CD4-positive, alpha-beta T cell treated with Interleukin-6 at 100 ng/mL for 8 hours (primary cell): Measurements from ENCODE around the gene ZNF853.
"Not testable (repeated sequence)": the region's sequence is repeated elsewhere in the genome, so short reads cannot be mapped to it uniquely, and the experiment has no call there.

Experiments
- DNase-seq: peaks from one replicate; pipeline ENCODE4 v3.0.0-alpha.2; 2020; ENCODE audit warnings: mixed read lengths, low spot score

ZNF853 gene

GRCh38 chr7:6606866-6607583 is 8.4 kb upstream of the ZNF853 start:
- DNase-seq, result no peak

DNA sequence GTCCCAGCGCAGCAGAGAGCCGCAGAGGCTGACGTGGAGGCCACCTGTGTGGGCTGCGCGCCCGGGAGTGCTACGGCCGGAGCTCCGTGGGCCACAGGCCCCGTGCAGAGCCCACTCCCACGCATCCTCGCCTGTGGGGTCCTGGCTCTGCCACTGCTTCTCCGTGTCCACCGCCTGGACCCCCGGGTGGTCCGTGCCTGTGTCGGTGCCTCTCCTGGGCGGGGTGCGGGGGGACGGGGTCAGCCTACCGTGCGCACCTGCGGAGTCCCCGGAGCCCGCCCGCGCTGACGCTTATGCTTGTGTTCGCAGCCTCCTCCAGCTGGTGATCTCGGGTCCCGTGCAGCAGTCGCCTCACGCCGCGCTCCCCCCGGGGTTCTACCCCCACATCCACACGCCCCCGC is 7.8 kb upstream of the ZNF853 start:
- no peak for DNase-seq

GRCh38 chr7:6608081-6608480 is 7.3 kb upstream of the ZNF853 start:
- no peak for DNase-seq

DNA sequence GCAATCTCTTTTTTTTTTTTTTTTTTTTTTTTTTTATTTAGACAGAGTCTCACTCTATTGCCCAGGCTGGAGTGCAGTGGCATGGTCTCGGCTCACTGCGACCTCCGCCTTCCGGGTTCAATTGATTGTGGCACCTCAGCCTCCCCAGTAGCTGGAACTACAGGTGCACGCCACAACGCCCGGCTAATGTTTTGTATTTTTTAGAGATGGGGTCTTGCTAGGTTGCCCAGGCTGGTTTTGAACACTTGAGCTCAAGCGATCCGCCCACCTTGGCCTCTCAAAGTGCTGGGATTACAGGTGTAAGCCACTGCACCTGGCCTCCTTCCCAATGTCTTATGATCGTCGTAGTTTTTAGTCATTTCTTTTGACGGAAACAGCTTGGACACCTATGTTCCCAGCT is 6.6 kb upstream of the ZNF853 start:
- DNase-seq, result no peak

- no peak for DNase-seq
Observed at GRCh38 chr7:6612819-6613218, 2.6 kb upstream of the ZNF853 start.

- no peak for DNase-seq
Observed at GRCh38 chr7:6613706-6614105, 1.7 kb upstream of the ZNF853 start.

DNA sequence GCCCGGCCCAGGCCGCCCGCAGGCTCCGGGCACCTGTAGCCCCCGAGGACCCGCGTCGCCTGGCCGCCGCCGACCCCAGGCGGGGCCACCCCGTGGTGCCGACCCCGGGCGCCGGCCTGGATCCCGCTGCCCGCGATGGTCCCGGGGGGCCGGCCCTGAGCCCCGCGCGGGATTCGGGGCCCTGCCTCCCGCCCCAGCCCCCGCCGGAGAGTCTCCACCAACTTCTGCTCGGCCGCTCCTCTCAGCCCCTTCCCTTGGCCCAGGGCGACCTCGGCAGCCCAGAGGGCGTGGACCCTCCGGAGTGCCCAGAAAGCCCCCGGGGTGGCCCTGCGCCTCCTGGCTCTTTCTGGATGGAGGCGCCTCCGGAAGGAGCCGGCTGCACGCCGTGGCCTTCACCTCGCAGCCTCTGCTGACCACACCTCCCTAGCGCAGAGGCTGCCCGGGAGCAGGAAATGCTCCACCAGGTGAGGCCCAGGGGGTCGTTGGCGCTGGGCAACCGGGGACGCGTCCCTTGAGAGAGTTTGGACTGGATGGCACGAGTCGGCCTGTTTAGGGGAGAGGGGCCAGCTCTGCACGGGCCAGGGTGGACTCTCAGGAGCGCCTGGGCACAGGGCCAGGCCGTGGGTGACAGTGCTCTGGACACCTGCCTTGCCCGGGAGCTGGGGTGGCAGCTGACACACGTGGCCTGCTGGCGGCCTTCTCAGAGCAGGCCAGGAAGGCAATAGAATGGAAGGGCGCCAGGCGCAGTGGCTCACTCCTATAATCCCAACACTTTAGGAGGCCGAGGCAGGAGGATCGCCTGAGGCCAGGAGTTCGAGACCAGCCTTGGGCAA is 529 bp downstream of the ZNF853 start:
- DNase-seq, result no peak

GRCh38 chr7:6616854-6617643 is 1.6 kb downstream of the ZNF853 start:
- DNase-seq, result no peak

- no peak for DNase-seq
Observed at GRCh38 chr7:6618621-6619020, 3.2 kb downstream of the ZNF853 start.

DNA sequence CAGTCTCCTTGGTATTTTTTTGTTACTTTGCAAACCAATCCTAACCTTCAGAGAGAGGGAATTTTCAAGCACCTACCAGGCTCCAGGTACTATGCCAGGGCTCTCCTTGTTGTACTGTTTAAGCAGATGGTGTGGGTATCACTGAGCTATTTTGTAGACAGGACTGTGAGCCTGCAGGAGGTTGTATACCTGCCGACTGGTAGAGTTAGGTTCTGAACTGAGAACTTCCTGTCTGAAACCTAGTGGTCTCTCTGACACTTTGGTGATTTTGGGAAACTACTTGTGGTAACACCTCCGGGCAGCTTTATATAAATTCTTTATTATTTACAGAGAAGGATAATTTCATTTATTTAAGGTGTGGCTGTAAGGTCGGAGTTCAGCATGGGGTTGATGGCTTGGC is 4.6 kb downstream of the ZNF853 start:
- no peak for DNase-seq

- no peak for DNase-seq
Observed at GRCh38 chr7:6621195-6622133, 6.1 kb downstream of the ZNF853 start.

- no peak for DNase-seq
Observed at GRCh38 chr7:6622134-6622710, 6.8 kb downstream of the ZNF853 start.

- peak; percentile 32 for DNase-seq
Observed at GRCh38 chr7:6623589-6624245, 8.3 kb downstream of the ZNF853 start.

GRCh38 chr7:6624246-6624611 is 8.8 kb downstream of the ZNF853 start:
- no peak for DNase-seq

DNA sequence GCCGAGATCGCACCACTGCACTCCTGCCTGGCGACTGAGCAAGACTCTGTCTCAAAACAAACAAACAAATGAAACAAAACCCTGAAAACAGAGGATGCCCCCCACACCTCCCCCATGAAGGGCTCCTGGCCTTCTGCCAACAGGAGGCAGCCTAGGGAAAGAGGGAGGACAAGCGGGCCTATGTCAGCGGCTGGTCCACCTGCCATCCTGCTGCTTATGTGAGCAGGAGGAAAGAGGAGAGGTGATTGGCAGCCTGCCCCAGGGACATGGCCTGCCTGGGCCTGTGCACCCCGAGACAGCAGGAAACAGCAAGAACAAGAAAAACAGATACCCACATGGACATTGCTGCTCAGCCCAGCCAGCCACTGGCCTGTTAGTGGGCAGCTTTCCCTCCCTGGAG is 12.6 kb downstream of the ZNF853 start:
- DNase-seq, result no peak

- DNase-seq, result no peak
Observed at GRCh38 chr7:6630007-6630849, 14.8 kb downstream of the ZNF853 start.

GRCh38 chr7:6631605-6632004 is 16.2 kb downstream of the ZNF853 start:
- no peak for DNase-seq

- no peak for DNase-seq
Observed at GRCh38 chr7:6634021-6634420, 18.6 kb downstream of the ZNF853 start.

DNA sequence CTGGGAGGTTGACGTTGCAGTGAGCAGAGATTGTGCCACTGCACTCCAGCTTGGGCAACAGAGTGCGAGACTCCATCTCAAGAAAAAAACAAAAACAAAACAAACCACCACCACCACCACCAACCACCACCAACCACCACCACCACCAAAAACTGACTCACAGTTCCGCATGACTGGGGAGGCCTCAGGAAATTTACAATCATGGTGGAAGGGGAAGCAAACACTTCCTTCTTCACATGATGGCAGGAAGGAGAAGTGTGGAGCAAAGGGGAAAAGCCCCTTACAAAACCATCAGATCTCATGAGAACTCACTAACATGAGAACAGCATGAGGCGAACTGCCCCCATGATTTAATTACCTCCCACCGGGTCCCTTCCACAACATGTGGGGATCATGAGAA is 19.6 kb downstream of the ZNF853 start:
- DNase-seq, result not testable (repeated sequence)
